IMR-90 (cell line): ENCODE data around the gene SARDH.

ENCODE experiments used
- CEBPB ChIP-seq: IDR thresholded peaks from 2 replicates; pipeline ENCODE4 v1.6.1; 2012; ENCODE audit warnings: low read depth, low read length, improper control_type of control experiment
- FOS ChIP-seq: fragments of 150-350 bp; IDR thresholded peaks from 2 replicates; pipeline ENCODE4 v1.6.1; 2016; ENCODE audit warnings: low read depth, low read length
- MAFK ChIP-seq: IDR thresholded peaks from 2 replicates; pipeline ENCODE4 v1.6.1; 2012; ENCODE audit warnings: low read depth, low read length, improper control_type of control experiment
- MAZ ChIP-seq: IDR thresholded peaks from 2 replicates; pipeline ENCODE4 v1.6.1; 2012; ENCODE audit warnings: low read depth, mild to moderate bottlenecking, low read length, improper control_type of control experiment, moderate library complexity, borderline replicate concordance
- MXI1 ChIP-seq: IDR thresholded peaks from 2 replicates; pipeline ENCODE4 v1.6.1; 2012; ENCODE audit warnings: low read depth, mild to moderate bottlenecking, low read length, moderate library complexity, borderline replicate concordance
- POLR2A ChIP-seq: IDR thresholded peaks from 2 replicates; pipeline ENCODE4 v1.6.1; 2012; ENCODE audit warnings: mild to moderate bottlenecking, low read depth, low read length
- RAD21 ChIP-seq: IDR thresholded peaks from 2 replicates; pipeline ENCODE4 v1.6.1; 2012; ENCODE audit warnings: low read length, improper control_type of control experiment
- RFX5 ChIP-seq: IDR thresholded peaks from 2 replicates; pipeline ENCODE4 v1.8.0; 2012; ENCODE audit warnings: low read depth, mild to moderate bottlenecking, low read length, moderate library complexity
- SMC3 ChIP-seq: fragments of 150-350 bp; IDR thresholded peaks from 2 replicates; pipeline ENCODE4 v1.6.1; 2016; ENCODE audit warnings: low read depth, mild to moderate bottlenecking, antibody characterized with exemption, low read length, moderate library complexity
- TF ChIP-seq, protein P1 (sequence below): conservative IDR thresholded peaks from 2 replicates; pipeline ENCODE4 v1.5.1; 2012; ENCODE audit warnings: mild to moderate bottlenecking, low read depth, low read length, improper control_type of control experiment
- TF ChIP-seq, protein P2 (sequence below): fragments of 150-350 bp; IDR thresholded peaks from 2 replicates; pipeline ENCODE4 v1.6.1; 2017; ENCODE audit warnings: mild to moderate bottlenecking, antibody characterized with exemption, low read length, low read depth
- TF ChIP-seq, protein P3 (sequence below): fragments of 150-350 bp; IDR thresholded peaks from 2 replicates; pipeline ENCODE4 v1.6.1; 2016; ENCODE audit warnings: low read depth, mild to moderate bottlenecking, low read length, moderate library complexity, borderline replicate concordance

DNA sequence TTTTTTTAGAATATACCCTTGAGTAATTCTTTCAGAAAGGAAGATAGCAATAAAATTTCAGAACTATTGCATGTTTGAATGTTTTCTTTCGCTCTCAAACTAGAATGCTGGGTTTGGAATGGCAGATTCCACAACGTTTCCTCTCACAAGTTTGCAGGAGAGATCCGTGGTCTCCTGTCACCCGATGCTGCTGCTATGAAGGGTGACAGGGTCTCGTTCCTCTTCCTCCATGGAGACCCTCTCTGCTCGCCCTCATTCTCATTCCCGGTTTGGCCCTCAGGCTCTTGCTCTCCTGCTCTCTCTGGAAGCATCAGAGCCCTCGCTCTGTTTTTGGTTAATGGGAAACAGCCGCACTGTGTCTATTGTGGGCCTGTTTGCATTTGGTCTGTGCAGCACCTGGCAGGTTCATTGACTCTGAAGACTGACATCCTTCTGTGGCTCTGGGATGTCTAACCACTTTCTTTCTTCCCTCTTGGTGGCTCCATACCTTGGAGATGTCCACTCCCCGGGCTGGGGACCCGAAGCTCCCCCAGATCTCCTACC, 116.4 kb downstream of the SARDH start:
- TF ChIP-seq, protein P1, sequence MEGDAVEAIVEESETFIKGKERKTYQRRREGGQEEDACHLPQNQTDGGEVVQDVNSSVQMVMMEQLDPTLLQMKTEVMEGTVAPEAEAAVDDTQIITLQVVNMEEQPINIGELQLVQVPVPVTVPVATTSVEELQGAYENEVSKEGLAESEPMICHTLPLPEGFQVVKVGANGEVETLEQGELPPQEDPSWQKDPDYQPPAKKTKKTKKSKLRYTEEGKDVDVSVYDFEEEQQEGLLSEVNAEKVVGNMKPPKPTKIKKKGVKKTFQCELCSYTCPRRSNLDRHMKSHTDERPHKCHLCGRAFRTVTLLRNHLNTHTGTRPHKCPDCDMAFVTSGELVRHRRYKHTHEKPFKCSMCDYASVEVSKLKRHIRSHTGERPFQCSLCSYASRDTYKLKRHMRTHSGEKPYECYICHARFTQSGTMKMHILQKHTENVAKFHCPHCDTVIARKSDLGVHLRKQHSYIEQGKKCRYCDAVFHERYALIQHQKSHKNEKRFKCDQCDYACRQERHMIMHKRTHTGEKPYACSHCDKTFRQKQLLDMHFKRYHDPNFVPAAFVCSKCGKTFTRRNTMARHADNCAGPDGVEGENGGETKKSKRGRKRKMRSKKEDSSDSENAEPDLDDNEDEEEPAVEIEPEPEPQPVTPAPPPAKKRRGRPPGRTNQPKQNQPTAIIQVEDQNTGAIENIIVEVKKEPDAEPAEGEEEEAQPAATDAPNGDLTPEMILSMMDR: no peak
- TF ChIP-seq POLR2A (no peak), RAD21 (no peak), CEBPB (no peak), SMC3 (no peak), MAZ (no peak), FOS (no peak), RFX5 (no peak), MAFK (no peak), MXI1 (no peak)
- TF ChIP-seq, protein P2, sequence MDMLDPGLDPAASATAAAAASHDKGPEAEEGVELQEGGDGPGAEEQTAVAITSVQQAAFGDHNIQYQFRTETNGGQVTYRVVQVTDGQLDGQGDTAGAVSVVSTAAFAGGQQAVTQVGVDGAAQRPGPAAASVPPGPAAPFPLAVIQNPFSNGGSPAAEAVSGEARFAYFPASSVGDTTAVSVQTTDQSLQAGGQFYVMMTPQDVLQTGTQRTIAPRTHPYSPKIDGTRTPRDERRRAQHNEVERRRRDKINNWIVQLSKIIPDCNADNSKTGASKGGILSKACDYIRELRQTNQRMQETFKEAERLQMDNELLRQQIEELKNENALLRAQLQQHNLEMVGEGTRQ: no peak
- TF ChIP-seq, protein P3, sequence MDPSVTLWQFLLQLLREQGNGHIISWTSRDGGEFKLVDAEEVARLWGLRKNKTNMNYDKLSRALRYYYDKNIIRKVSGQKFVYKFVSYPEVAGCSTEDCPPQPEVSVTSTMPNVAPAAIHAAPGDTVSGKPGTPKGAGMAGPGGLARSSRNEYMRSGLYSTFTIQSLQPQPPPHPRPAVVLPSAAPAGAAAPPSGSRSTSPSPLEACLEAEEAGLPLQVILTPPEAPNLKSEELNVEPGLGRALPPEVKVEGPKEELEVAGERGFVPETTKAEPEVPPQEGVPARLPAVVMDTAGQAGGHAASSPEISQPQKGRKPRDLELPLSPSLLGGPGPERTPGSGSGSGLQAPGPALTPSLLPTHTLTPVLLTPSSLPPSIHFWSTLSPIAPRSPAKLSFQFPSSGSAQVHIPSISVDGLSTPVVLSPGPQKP: no peak
